Stimulated activated naive CD8-positive, alpha-beta T cell treated with anti-CD3 and anti-CD28 coated beads, Interleukin-15, amount 100 ng/mL, for 72 hours (primary cell): Measurements from ENCODE around the gene LRRC40.
A peak's percentile ranks its signal among the peaks of the same experiment; 100 is the strongest.

Source experiments
- ATAC-seq: fragments of 150-1000 bp; cut with Tn5 transposase; 2 replicates; pipeline ENCODE4 v1.10.0; 2021; ENCODE audit warnings: mild to moderate bottlenecking, moderate library complexity
- DNase-seq, 2 donors: peaks; one replicate each; pipeline ENCODE4 v3.0.0; 2021 to 2022
- H3K27ac Mint-ChIP-seq, 2 donors: one replicate each; pipeline ENCODE4 v1.8.0; 2022; ENCODE audit warnings: mild to moderate bottlenecking in 2 of 2, mixed read lengths in 2 of 2, moderate library complexity in 2 of 2
- H3K27me3 Mint-ChIP-seq: one replicate; pipeline ENCODE4 v1.8.0; 2022; ENCODE audit warnings: mixed read lengths
- H3K4me1 Mint-ChIP-seq: one replicate; pipeline ENCODE4 v1.8.0; 2022; ENCODE audit warnings: mild to moderate bottlenecking, mixed read lengths
- H3K4me3 Mint-ChIP-seq, 2 donors: one replicate each; pipeline ENCODE4 v1.8.0; 2022; ENCODE audit warnings: mild to moderate bottlenecking in 2 of 2, mixed read lengths in 2 of 2, moderate library complexity in 1 of 2
- H3K9me3 Mint-ChIP-seq, 2 donors: one replicate each; pipeline ENCODE4 v1.8.0; 2022; ENCODE audit warnings: mixed read lengths in 2 of 2

LRRC40 gene

DNA sequence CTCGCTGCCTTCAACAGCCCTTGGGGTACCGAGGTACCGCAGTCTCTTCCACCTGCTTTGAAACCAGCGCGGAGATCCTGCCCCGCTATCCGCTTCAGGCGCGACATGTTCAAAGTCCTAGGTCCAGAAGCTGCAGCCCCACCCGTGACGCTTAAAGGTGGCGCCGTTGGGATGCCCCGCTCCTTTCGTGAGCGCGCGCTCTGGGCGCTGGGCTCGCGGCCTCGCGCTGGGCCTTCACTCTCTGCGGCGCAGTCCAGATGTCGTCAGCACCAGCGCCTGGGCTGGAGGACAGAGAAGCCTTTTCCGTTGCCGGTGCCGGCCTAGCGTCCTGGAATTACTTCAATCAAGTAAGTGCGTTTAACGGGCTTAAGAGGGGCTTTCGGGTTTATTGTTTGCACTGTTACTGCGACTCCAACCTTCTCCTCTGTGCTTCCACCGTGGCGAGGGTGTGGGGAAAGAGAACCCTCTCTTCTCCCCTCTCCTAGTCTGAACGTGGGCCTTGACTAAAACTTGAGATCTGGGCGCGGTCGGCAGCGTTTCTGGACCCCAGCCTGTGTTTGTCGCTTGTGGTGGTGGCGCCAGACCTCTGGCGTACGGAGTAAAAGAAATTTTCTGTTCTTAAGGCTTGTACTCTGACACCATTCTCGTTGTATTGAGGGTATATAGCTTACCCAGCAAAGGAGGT lies at the start of gene LRRC40:
TSS of gene LRRC40 (minus strand) at position 146 of the 685 bp plus-strand sequence. CDS start at position 107, 39 bp downstream.
- peak within 1 kb of the TSS; percentile 98 for H3K27ac Mint-ChIP-seq

DNA sequence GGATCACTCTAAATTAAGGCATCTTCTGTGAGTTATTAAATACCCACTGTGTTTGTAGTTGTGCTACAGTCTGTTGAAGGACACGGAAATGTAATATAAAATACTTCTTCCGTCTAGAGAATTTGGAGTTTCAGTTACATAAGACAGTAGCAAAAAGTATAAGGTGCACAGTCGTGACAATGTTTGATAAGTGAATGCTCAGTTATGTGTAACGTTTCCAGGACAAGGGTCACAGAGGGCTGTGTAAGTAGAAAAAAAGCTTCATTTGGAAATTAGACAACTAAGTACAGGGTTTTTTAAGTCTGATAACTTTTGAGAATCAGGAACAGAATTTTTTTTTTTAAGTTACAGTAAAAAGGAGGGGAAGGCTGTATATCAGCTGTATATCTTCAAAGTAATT lies 43.4 kb upstream of the LRRC40 start:
- peaks cover 32% of the 10 kb centered on the region for H3K4me1 Mint-ChIP-seq
- H3K27me3 Mint-ChIP-seq, result no peaks in the 10 kb centered on the region
- DNase-seq, result no peak
- no peak overlapping the region for H3K4me3 Mint-ChIP-seq
- no peak overlapping the region for H3K27ac Mint-ChIP-seq
- no peaks in the 10 kb centered on the region for H3K9me3 Mint-ChIP-seq
- ATAC-seq, result no peak

More for the DNA sequence above, at the start of gene LRRC40:
- H3K9me3 Mint-ChIP-seq, result no peaks in the 10 kb centered on the region
- H3K4me1 Mint-ChIP-seq, result peaks cover 68% of the 10 kb centered on the region
- ATAC-seq, result peak; percentile 99
- H3K4me3 Mint-ChIP-seq, result peak within 1 kb of the TSS; percentile 88 to 96
- H3K27me3 Mint-ChIP-seq, result no peaks in the 10 kb centered on the region
- DNase-seq, result peak; percentile 95 to 97

DNA sequence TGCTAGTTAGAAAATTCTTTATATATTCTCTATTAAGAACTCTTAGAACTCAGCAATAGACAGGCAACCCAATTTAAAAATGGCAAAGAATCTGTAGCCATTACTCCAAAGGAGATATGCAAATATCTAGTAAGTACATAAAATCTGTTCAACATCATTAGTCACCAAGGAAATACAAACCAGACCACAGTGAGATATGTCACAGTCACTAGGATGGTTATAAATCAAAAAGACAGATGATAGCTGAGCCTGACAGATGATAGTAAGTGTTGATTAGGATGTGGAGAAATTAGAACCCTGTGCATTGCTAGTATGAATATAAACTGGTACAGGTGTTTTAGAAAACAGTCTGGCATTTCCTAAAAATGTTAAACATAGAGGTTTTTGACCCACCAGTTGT lies 42.4 kb upstream of the LRRC40 start:
- DNase-seq (no peak), ATAC-seq (peak; percentile 77)
- H3K4me1 Mint-ChIP-seq, result peaks cover 32% of the 10 kb centered on the region

DNA sequence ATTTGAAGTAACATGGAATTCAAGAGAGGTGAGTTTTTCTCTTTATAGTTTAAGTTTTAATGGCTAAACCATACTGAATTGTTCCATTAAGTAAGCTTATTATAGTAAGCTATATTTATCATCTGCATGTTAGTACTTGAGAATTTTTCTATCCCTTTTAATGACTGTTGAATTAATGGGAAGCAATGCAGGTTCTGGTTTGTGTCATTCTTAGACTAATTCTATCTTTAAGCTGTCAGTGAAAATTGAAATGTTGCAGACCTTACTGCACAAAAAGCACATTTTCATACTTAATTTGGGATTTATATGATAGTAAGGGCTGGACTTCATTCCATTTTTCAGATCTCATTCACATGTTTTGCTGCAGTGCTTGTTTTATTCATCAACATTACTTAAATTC lies 41.7 kb upstream of the LRRC40 start:
- H3K27me3 Mint-ChIP-seq, result no peaks in the 10 kb centered on the region
- peak overlapping the region in 1 of 2 donors; percentile 60 for H3K27ac Mint-ChIP-seq
- no peak overlapping the region for H3K4me3 Mint-ChIP-seq
- DNase-seq (no peak), ATAC-seq (no peak)
- peaks cover 32% of the 10 kb centered on the region for H3K4me1 Mint-ChIP-seq
- H3K9me3 Mint-ChIP-seq, result no peaks in the 10 kb centered on the region

More for the DNA sequence above, 42.4 kb upstream of the LRRC40 start:
- H3K27me3 Mint-ChIP-seq, result no peaks in the 10 kb centered on the region
- H3K9me3 Mint-ChIP-seq, result no peaks in the 10 kb centered on the region
- no peak overlapping the region for H3K27ac Mint-ChIP-seq
- H3K4me3 Mint-ChIP-seq, result no peak overlapping the region

DNA sequence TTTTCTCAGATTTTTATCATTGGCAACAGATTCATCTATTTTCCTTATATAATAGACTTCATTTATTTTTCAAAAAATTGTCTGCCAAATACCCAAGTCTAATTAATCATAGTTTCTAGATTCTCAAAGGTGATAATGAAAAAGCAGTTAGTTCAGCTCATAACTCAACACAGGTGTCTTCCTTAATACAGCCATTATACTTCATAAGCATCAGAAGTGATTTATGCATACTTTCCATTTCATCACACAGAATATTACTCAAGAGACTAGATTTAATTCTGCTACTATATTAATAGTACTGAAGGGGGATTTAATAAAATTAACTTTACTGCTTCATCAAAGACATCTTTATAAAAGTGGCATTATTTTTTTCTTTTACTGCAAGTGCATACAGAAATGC lies 34.6 kb upstream of the LRRC40 start:
- no peak for DNase-seq
- Mint-ChIP-seq H3K4me3 (no peak overlapping the region), H3K27me3 (no peaks in the 10 kb centered on the region), H3K27ac (no peak overlapping the region), H3K9me3 (no peaks in the 10 kb centered on the region), H3K4me1 (peaks cover 6% of the 10 kb centered on the region)
- ATAC-seq, result no peak

DNA sequence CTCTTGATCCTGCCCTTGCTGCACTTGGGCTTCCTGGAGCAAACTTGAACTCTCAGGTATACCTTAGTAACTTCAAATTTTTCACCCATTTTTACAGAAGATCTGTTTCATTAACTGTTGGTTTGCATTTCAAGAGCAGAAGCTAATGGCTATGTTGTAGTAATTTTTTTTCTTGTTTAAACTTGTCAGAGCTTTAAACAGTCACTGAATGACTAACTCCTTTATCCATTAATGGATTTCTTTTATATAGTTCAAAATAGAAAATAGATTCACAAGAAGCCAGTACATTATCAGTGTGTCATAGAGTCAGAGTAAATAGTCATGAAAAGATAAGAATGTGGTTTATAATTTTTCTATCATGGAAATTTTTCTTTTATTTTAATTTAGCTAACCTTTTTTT lies 29.4 kb upstream of the LRRC40 start:
- H3K27ac Mint-ChIP-seq, result no peak overlapping the region
- no peak for DNase-seq

DNA sequence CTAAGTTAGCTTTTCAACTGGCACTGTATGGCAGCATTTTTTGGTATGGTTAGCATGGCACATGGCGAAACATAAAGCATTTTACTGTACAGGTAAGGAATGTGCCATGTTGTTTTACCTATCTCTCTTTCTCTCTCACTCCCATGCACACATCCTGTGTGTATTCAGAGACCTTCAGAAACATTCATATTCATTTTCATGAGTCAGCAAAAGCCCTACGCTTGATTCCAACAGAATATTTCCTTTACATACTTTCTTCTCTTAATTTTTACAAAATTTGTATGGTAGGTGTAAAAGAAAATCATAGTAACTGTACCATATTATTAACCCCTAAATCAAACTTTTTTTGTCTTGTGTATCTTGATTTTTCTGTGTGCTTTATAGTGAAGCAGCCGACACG lies 26.1 kb upstream of the LRRC40 start:
- DNase-seq (no peak), ATAC-seq (no peak)
- Mint-ChIP-seq H3K27me3 (no peaks in the 10 kb centered on the region), H3K27ac (no peak overlapping the region), H3K4me3 (no peak overlapping the region), H3K9me3 (no peaks in the 10 kb centered on the region), H3K4me1 (peaks cover 24% of the 10 kb centered on the region)

More for the DNA sequence above, 29.4 kb upstream of the LRRC40 start:
- Mint-ChIP-seq H3K9me3 (no peaks in the 10 kb centered on the region), H3K4me1 (peaks cover 11% of the 10 kb centered on the region), H3K4me3 (no peak overlapping the region), H3K27me3 (no peaks in the 10 kb centered on the region)
- ATAC-seq, result no peak

DNA sequence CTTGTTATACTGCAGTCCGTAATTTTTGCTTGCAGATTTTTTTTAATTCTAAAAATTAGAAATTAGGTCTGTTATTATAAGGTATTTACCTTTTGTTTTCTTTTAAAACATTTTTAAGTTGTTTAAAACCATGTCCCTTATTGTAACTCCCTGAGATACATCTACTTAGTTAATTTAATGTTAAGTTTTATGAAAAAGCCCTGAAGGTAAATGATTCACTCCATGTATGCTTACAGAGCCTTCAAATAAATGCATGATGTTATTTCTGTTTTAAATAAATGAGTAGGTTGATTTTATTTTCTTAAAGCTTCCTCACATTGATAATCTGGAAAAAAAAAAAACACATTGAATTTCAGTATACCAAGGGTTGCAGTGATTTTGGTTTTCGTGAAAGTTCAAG lies 23.3 kb upstream of the LRRC40 start:
- Mint-ChIP-seq H3K27ac (no peak overlapping the region), H3K4me1 (peaks cover 31% of the 10 kb centered on the region)
- DNase-seq, result no peak

DNA sequence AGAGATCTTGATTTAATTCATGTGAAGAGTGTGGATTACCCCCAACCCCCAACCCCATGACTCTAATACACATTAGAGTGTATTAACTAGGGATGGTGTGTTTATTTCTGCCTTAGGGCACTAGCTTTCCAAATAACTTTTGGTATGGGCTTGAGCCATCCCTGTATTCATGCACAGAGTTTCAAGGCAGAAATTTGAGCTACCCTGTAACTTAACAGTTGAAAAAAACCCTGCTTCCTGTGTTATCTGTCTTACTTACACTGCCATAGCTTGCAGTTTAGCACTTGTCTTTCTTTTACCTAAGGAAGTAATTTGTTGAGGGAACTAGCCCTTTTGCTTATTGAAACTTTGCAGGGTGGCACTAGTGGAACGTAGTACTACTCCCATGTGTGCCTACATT lies 22.1 kb upstream of the LRRC40 start:
- DNase-seq (no peak), ATAC-seq (no peak)
- Mint-ChIP-seq H3K4me1 (peaks cover 35% of the 10 kb centered on the region), H3K27me3 (no peaks in the 10 kb centered on the region), H3K9me3 (no peaks in the 10 kb centered on the region), H3K27ac (no peak overlapping the region), H3K4me3 (no peak overlapping the region)

More for the DNA sequence above, 23.3 kb upstream of the LRRC40 start:
- no peaks in the 10 kb centered on the region for H3K9me3 Mint-ChIP-seq
- ATAC-seq, result no peak
- no peak overlapping the region for H3K4me3 Mint-ChIP-seq
- H3K27me3 Mint-ChIP-seq, result no peaks in the 10 kb centered on the region

DNA sequence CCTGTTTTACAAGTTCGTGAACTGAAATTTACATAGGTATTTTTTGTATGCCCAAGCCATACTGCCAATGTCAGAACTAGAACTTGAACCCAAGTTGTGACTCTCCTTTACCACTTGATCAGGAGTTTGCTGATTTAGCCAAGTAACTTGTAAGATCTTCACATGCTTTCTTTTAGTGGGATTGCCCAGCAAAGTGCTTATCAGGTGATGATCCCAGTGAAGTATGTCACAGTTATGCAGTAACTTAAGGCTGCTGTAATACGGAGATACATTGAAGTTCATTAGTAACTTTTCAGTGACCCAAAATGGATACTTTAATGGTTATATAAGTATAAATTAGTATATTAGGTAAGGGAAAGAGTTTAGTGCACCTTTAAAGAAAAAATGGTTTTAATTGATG lies 19.6 kb upstream of the LRRC40 start:
- DNase-seq (no peak), ATAC-seq (no peak)
- H3K27me3 Mint-ChIP-seq, result no peaks in the 10 kb centered on the region
- H3K4me1 Mint-ChIP-seq, result peaks cover 46% of the 10 kb centered on the region
- no peaks in the 10 kb centered on the region for H3K9me3 Mint-ChIP-seq
- no peak overlapping the region for H3K27ac Mint-ChIP-seq
- peak overlapping the region in 1 of 2 donors; percentile 35 for H3K4me3 Mint-ChIP-seq

DNA sequence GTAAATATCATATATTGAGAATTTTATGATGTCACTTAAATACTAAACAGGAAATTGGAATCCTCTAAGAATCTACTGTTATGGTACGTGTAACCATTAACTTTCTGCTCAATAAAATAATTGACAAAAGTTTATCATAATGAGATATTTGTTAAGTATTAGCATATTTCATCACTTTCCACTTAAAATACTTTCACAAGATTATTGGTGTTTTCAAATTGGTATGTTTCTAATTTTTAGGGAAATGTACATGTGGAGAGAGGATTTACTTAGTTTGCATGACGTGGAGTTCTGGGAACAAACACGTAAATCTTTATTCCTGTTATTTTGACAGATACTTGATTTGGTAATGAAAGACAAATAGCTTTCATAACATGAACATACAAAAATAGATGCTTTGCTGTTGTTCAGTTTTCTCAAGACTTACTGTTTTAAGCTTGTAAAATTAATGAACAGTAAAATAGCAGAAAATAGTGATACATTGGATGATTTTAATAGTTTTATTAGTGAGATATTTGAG lies 17.4 kb upstream of the LRRC40 start:
- Mint-ChIP-seq H3K4me3 (peak overlapping the region; percentile 87 to 92), H3K9me3 (no peaks in the 10 kb centered on the region), H3K27ac (peak overlapping the region; percentile 40 to 99), H3K4me1 (peaks cover 50% of the 10 kb centered on the region), H3K27me3 (no peaks in the 10 kb centered on the region)
- DNase-seq, result no peak
- no peak for ATAC-seq

DNA sequence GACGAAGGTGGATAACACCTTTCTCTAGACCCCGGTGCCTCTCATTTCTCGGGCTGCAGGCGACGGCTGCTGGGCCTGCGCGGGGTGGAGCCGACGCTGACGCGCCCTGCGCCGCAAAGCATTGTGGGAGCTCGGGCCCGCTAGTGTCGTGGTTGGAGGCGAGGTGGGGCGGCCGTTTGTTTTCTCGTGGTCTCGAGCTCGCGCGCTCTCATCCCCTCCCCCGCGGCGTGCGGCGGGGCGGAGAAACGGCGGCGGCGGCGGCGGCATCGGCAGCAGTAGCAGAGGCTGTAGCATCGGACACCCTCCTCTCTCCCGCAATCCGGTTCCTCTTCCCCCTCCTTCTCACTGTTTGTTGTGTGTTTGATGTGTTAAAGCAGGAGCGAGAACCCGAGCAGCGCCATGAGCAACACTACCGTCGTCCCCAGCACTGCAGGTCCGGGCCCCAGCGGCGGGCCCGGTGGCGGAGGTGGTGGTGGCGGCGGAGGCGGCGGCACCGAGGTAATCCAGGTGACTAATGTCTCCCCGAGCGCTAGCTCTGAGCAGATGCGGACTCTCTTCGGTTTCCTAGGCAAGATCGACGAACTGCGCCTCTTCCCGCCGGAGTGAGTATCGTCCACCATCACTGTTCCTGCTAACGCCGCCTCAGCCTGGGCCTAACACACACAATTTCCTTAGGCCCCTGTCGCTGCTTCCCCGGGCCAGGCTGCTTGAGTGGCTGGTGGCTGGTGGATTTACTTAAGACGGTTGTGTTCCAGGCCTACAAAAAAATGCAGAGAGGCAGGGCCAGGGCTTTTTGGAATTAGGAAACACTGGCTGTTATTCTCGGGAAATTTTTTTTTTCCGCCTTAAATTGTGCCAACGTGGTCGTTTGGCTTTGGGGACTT lies 16.1 kb upstream of the LRRC40 start, which contains the start of gene SRSF11:
TSS of gene SRSF11 (plus strand) at position 143 of the 884 bp plus-strand sequence. CDS start at position 400, 257 bp downstream.
- Mint-ChIP-seq H3K9me3 (no peaks in the 10 kb centered on the region), H3K27me3 (no peaks in the 10 kb centered on the region), H3K27ac (peak within 1 kb of the TSS; percentile 98 to 99), H3K4me3 (peak within 1 kb of the TSS; percentile 87 to 92), H3K4me1 (peaks cover 37% of the 10 kb centered on the region)
- DNase-seq (peak; percentile 94 to 95), ATAC-seq (peak; percentile 96)

DNA sequence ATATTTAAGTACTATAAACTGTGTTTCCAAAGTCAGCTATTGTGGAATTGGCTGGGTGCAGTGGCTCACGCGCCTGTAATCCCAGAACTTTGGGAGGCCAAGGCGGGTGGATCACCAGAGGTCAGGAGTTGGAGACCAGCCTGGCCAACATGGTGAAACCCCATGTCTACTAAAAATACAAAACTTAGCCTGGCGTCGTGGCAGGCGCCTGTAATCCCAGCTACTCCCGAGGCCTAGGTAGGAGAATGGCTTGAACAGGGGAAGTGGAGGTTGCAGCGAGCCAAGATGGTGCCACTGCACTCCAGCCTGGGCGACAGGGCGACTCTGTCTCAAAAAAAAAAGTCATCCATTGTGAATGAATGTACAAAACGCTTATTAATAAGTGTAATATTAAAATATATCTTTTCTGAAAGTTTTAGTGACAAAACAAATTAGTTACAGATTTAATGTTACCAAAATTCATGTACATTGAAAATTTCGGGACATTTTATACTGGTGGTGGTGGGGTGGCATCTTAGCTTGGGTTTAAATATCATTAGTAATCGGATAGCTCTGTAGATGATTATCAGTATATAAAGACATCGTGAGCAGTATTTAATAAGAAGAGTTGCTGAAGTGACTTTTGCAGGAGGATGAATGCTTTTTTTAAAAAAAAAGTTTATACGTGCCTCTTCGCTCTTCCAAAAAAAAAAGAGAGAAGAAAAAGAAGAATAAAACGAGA lies 15.3 kb upstream of the LRRC40 start:
- Mint-ChIP-seq H3K27me3 (no peaks in the 10 kb centered on the region), H3K4me3 (peak overlapping the region; percentile 87 to 92), H3K27ac (peak overlapping the region; percentile 98 to 99), H3K9me3 (no peaks in the 10 kb centered on the region), H3K4me1 (peaks cover 37% of the 10 kb centered on the region)
- no peak for ATAC-seq
- no peak for DNase-seq

DNA sequence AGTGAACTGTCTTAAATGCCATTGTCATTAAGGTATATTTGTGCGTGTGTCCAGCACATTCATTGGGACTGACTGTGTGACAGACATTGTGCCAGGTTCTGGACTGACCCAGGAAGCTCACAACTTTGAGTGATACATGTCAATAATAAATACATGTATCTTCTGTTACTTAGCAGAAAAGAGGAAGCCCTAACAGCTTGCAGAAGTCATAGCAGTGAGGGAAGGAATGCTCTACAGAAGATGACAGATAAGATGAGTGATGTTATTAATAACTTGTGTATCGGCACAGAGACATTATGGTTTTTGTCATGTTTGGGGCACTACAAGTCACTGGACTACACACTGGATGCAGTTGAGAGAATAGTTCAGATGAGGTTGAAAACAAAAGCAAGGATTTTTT lies 14.6 kb upstream of the LRRC40 start:
- ATAC-seq (no peak), DNase-seq (no peak)
- no peaks in the 10 kb centered on the region for H3K9me3 Mint-ChIP-seq
- H3K27ac Mint-ChIP-seq, result peak overlapping the region; percentile 34 to 90
- peak overlapping the region in 1 of 2 donors; percentile 65 for H3K4me3 Mint-ChIP-seq
- H3K27me3 Mint-ChIP-seq, result no peaks in the 10 kb centered on the region
- H3K4me1 Mint-ChIP-seq, result peaks cover 37% of the 10 kb centered on the region

DNA sequence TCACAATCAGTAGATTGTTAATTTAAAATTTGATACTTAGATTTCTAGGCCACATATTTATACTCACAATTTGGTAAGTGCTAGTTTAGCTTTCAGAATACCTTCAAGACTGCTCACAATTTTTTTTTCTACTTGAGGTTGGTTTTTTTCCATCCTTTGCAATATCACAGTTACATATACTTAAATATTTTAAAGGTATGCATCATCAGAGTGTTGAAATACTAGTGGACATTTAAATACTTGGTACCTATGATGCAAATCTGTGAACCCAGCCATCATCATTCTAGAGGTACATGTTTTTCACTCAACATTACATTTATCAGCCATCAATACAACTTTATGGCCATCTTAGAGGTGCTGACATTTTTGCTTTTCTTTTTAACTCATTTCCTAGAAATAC lies 6.2 kb upstream of the LRRC40 start:
- H3K27me3 Mint-ChIP-seq, result no peaks in the 10 kb centered on the region
- DNase-seq (no peak), ATAC-seq (no peak)
- H3K27ac Mint-ChIP-seq, result peak overlapping the region in 1 of 2 donors; percentile 30
- H3K9me3 Mint-ChIP-seq, result no peaks in the 10 kb centered on the region
- H3K4me3 Mint-ChIP-seq, result no peak overlapping the region
- peaks cover 46% of the 10 kb centered on the region for H3K4me1 Mint-ChIP-seq
